Stimulated activated CD8-positive, alpha-beta memory T cell treated with anti-CD3 and anti-CD28 coated beads, Interleukin-7, amount 100 ng/mL, for 1 hour (primary cell): ENCODE measurements around the gene SOX14.

Experiments used
- DNase-seq, 2 donors: peaks; one replicate each; pipeline ENCODE4 v3.0.0-alpha.2; 2020; ENCODE audit warnings: low read depth in 2 of 2

SOX14 gene

GRCh38 chr3:137764001-137764433, at the start of gene SOX14:
Gene SOX14, plus strand, starts transcription at chr3:137764315. Its CDS starts 470 bp downstream, at chr3:137764785.
- DNase-seq, result no peak

GRCh38 chr3:137714551-137714950, 49.6 kb upstream of the SOX14 start:
- no peak for DNase-seq

GRCh38 chr3:137724240-137724639, 39.9 kb upstream of the SOX14 start:
- DNase-seq, result no peak

- no peak for DNase-seq
Measured at GRCh38 chr3:137737208-137737607, 26.9 kb upstream of the SOX14 start.

- no peak for DNase-seq
Measured at GRCh38 chr3:137738710-137739109, 25.4 kb upstream of the SOX14 start.

- DNase-seq, result no peak
Measured at GRCh38 chr3:137743608-137744007, 20.5 kb upstream of the SOX14 start.

GRCh38 chr3:137746808-137747207, 17.3 kb upstream of the SOX14 start:
- no peak for DNase-seq

GRCh38 chr3:137759505-137759904, 4.6 kb upstream of the SOX14 start:
- DNase-seq, result no peak

- DNase-seq, result no peak
Measured at GRCh38 chr3:137760341-137761098, 3.6 kb upstream of the SOX14 start.

GRCh38 chr3:137761099-137761562, 3.0 kb upstream of the SOX14 start:
- DNase-seq, result no peak

- no peak for DNase-seq
Measured at GRCh38 chr3:137761563-137762503, 2.3 kb upstream of the SOX14 start.

- DNase-seq, result no peak
Measured at GRCh38 chr3:137762674-137763593, 1.2 kb upstream of the SOX14 start.

- no peak for DNase-seq
Measured at GRCh38 chr3:137763594-137763938, 549 bp upstream of the SOX14 start.

GRCh38 chr3:137764563-137765309, 621 bp downstream of the SOX14 start:
- no peak for DNase-seq

GRCh38 chr3:137765310-137766033, 1.4 kb downstream of the SOX14 start:
- DNase-seq, result no peak

GRCh38 chr3:137766041-137766875, 2.1 kb downstream of the SOX14 start:
- DNase-seq, result no peak

GRCh38 chr3:137766876-137767537, 2.9 kb downstream of the SOX14 start:
- DNase-seq, result no peak

GRCh38 chr3:137767538-137768360, 3.6 kb downstream of the SOX14 start:
- DNase-seq, result no peak
